Activated T-helper 9 cell treated with anti-CD3 and anti-CD28 coated beads, Interleukin-2, amount 50 U/mL, for 16 hours (primary cell): ENCODE results near the gene MESP2.
A peak's percentile ranks its signal among the peaks of the same experiment; 100 is the strongest.

Experiments used
- DNase-seq: peaks from one replicate; pipeline ENCODE4 v3.0.0-alpha.2; 2020; ENCODE audit warnings: low read depth

MESP2 gene

GRCh38 chr15:89776274-89777072, at the start of gene MESP2:
Gene MESP2, plus strand, starts transcription at chr15:89776332. Its CDS starts 26 bp downstream, at chr15:89776358.
- DNase-seq, result peak; percentile 34

DNA sequence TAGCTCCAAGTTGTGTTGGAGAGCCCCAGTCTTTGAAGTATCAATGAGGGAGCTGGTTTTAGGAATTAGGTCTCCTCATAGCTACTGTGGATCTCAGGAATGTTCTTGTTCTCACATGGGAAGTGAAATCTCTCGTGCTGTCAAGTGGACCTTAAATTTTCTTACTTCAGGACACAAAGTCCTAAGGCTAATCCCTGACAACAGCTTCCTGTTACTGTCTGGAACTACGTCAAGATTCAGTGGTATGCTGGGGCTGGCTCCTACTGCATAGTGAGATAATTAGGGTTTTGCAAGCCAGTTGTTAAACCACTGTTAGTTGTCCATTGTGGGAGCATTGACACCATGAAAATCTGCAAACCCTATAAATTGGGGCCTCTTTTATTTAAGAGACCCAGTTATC, 47.9 kb upstream of the MESP2 start:
- DNase-seq, result no peak

- no peak for DNase-seq
Observed at GRCh38 chr15:89731275-89731674, 44.9 kb upstream of the MESP2 start.

- no peak for DNase-seq
Observed at GRCh38 chr15:89732451-89733172, 43.5 kb upstream of the MESP2 start.

DNA sequence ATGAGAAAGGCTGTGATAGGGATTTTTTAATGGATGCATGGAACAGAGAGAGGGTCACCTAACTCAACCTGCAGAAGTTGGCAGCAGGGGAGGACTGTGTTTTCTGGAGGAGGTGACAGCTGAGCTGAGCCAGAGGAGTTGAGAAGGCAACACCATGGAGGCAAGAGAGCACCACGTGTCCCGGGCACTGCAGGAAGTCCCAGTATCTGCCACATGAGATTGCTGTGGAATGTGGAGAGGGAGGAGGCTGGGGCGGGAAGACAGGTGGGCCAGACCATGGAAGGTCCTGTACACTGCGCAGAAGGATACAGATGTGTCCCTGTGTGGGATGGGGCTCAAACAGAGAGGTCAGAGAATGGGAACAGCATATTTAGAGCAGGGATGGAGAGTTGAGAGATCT, 40.4 kb upstream of the MESP2 start:
- DNase-seq, result no peak

DNA sequence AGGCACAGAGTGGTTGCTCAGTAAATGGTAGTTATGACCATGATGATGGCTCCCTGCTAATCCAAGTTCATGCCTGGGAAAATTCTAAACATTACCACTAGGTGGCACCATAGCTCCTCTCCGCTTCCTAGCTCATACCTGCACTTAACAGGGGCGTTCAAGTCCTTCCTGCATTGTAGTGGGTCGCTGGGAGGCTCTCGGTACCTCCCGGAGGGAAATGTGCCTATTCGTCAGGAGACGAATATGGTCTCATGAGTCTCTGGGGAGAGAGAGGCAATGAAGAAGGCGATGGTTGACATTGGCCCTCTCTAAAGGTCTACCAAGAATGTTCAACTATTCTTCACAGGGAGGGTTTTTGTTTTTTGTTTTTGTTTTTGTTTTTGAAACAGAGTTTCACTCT, 36.0 kb upstream of the MESP2 start:
- no peak for DNase-seq

- DNase-seq, result no peak
Observed at GRCh38 chr15:89743011-89743410, 33.1 kb upstream of the MESP2 start.

DNA sequence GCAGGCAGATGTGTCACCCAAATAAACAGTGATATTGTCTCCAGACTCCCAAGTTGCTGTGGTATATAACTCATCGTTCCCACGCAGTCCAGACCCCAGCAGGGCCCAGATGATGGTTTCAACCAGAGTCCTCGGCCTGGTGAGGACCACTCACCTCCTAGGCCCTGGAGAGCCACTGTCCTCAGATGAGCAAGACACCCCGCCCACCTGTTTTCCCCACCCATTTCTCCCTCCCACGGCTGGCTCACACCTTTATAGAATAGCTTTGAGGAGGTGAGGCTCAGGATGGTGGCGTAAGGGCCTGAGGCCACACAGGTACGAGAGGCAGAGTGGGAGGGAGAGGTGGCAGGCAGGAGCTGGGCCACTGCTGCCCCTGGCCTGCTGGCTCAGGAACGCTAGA, 32.5 kb upstream of the MESP2 start:
- no peak for DNase-seq

DNA sequence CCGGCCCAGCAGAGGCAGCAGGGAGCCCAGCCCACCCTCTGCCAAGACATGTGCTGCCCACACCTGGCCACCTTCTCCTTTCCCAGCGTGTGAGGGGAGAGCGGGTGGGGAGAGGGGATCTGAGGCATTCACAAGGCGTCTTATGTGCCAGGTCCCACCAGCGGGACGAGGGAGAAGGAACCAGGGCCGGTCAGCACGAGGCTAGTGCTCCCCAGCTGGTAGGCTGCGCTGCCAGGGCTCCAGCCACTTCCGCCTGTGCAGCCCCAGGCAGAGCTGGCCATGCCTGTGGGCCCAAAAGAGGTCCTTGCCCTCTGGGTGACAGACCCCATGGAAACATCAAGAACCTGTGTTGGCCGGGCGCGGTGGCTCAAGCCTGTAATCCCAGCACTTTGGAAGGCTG, 31.0 kb upstream of the MESP2 start:
- no peak for DNase-seq

- no peak for DNase-seq
Observed at GRCh38 chr15:89745768-89746167, 30.4 kb upstream of the MESP2 start.

- DNase-seq, result no peak
Observed at GRCh38 chr15:89746386-89746780, 29.7 kb upstream of the MESP2 start.

DNA sequence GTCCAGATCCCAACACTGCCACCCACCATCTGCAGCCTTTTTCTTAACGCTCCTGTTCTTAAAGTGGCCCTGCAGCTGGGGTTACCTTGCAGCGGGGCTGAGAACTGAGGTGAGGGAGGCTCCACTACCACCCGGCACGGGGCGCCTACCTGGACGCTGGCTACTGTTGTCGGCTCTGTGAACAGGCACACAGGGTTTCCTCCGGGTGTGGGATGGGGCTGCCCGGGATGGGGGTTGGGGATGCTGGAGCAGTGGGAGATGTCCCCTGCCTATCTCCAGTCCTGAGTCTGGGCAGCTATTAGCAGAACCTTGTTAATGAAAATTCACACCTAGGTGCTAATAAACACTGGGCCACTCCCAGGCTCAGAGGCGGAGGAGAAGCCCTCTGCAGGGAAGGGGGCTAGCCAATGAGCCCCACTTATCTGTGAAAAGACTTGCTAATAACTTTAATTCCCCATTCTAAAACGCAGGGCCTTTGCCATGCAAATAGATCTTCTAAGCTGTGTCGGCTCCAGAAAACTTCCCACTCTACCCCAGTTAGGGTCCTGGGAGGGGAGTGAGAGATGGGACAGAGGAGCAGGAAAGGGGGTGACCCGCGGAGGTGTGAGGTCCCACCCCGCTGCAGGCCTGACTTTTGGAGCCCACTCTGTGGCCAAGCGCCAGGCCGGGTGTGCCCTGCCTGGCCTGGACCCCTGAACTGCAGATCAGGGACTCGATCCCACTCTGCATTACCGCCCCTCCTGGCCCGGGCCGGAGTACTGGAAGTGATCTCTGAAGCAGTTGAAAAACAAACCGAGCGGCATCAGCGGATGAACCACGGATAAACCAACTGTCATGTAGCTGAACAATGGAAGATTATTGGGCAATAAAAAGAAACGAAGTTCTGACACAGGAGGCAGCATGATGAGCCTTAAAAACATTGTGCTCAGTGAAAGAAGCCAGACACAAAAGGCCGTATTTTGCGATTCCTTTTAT, 28.1 kb upstream of the MESP2 start:
- DNase-seq, result no peak

DNA sequence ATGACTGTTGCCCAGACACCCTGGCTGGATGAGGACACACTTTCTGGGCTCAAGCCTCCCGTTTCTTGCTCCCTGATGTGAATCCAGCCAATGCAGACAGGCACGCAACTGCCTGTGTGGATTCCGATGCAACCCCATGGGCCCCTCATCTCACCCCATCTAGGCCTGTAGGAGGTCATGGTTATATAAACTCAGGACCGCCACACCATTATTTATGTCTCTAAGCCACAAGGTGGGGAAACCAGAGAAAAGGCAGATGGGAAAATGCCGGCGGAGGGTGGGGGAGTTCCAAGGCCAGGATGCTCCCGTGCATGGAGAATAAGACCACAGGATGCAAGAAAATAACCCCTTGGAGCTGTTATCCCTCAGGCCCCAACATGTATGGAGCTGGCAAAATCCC, 27.1 kb upstream of the MESP2 start:
- DNase-seq, result no peak

GRCh38 chr15:89749526-89749925, 26.6 kb upstream of the MESP2 start:
- DNase-seq, result no peak

DNA sequence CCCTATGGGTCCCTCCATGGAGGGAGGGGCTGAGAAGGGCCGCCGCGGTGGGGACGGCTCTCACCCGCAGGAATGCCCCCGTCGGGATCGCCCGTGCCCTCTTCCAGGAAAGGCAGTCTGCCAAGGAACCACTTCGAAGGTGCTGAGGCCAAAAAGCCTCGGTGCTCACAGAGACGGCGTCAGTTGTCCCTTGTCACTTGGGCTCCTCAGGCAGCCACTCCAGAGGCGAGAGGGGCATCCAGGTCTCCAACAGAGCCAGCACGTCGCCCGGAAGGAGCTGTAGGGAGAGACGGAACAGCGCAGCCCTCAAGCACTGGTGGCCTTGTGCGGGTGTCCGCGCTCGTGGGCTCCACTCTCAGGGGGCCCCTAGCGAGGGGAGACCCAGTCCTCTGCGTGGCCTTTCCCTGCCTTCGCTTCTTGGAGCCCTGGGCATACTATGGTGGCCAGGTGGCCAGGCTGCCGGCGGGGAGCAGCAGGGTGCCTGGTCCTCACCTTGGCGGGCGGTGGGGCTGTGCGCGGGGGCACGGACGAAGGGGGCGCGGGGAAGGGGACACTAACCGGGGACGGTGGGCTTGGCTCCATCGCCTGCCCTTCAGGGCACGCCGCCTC, 26.1 kb upstream of the MESP2 start:
- no peak for DNase-seq

GRCh38 chr15:89750560-89751542, 25.3 kb upstream of the MESP2 start, which contains the start of gene MESP1:
Gene MESP1, minus strand, starts transcription at chr15:89751249. Its CDS starts 18 bp downstream, at chr15:89751231.
- peak; percentile 83 for DNase-seq

DNA sequence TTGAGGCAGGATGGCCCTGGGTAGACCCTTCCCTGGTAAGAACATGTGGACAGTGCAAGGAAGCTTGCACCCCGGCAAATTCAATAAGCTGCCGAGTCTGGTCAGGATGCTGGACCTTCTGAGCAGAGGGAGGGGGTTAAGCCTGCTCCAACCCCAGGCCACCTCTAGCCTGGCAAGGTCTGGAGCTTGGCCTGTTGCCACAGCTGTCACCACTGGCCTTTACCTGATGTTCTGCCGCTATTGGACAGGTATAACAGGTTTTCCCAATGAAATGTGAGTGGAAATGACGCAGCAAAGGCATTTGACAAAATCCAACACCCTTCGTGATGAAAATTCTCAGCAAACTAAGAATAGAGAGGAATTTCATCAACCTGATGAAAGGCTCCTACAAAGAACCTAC, 24.4 kb upstream of the MESP2 start:
- DNase-seq, result no peak

DNA sequence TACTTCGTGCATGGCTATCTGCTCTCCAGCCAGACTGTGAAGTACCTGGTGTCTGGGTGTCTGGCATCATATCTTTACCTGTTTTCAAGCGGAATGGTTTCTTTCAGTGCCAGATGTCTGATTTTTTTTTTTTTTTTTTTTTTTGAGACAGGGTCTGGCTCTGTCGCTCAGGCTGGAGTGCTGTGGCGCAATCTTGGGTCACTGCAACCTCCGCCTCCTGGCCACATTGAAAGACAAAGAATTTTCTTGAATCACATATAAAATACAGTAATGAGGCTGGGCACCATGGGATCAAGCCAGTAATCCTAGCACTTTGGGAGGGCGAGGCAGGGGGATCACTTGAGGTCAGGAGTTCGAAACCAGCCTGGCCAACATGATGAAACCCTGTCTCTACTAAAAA, 22.3 kb upstream of the MESP2 start:
- no peak for DNase-seq

GRCh38 chr15:89754361-89755154, 21.6 kb upstream of the MESP2 start:
- no peak for DNase-seq

DNA sequence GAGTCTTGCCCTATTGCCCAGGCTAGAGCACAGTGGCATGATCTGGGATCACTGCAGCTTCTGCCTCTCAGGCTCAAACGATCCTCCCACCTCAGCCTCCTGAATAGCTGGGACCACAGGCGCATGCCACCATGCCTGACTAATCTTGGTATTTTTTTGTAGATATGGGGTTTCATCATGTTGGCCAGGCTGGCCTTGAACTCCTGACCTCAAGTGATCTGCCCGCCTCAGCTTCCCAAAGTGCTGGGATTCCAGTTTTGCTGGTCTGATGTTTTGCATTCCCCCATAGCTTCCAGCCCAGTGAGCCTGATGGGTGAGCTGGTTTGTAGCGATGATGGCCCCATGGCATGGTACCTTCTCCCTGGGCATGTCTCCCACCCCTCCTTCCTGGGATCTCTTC, 20.4 kb upstream of the MESP2 start:
- no peak for DNase-seq
